ENCODE results near the gene SMO.

SMO gene

DNA sequence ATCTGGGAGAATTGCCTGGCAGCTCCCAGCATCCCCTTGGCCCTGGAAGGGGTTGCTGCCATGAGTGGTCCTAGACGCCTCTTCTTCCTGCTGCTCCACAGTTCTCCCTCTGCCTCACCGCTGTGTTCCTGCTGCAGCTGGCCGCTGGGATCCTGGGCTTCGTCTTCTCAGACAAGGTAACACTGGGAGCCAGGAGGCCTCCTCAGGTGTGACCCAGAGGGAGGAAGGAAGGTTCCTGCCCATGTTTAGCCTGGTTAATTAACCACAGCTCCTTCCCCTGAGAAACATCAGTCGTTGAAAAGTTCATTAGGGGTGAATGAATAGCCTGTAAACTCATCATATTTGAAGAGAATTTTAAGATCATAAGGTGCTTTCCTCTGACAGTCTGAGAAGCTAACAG is 25.7 kb upstream of the SMO start:
- no peak for TF ChIP-seq GATA3 (IDR thresholded peaks at IDR 0.05; ENCODE audit: low read depth, low read length)
- no peak for TF ChIP-seq GATA2 (IDR thresholded peaks at IDR 0.05; ENCODE audit: low read depth, low read length)

DNA sequence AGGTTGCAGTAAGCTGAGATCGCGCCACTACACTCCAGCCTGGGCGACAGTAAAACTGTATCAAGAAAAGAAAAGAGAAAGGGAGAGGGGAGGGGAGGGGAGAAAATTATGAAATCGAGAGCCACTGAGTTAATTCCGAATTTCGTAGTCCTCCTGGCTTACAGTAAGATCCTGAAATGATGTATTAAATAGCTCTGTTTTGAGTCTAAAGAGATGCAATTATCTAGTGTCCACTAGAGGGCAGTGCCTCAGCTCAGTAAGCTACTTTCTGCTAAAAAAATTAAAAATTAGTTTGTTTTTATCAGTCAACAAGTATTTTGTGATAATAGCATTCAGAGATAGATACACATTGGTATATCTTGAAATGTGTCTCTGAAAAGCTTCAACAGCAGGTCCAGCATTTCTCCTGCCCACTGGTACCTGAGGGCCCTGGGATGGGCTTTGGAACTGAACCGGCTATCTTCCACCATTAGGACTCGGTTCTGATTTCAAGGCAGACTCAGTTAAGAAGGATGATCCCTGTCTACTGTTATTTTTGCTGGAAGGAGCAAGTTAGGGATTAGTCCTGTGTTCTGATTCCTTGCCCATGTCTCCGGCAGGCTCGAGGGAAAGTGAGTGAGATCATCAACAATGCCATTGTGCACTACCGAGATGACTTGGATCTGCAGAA is 24.4 kb upstream of the SMO start:
- TF ChIP-seq GATA2 (IDR thresholded peaks at IDR 0.05; ENCODE audit: low read depth, low read length) (no peak), GATA3 (IDR thresholded peaks at IDR 0.05; ENCODE audit: low read depth, low read length) (no peak)

DNA sequence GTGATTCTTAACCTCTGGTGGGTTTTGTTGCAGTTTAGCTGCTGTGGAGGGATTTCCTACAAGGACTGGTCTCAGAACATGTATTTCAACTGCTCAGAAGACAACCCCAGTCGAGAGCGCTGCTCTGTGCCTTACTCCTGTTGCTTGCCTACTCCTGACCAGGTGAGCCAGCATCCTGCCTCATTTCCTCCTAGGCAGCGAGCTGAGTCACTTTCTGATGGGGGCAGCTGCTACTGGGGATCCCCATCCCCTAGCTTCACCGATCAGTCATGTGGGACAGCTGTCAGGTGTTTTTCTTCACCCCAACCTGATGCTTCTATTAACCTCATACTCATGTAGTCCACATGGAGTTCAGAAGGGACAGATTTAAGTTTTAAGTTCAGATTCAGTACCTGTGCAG is 21.7 kb upstream of the SMO start:
- TF ChIP-seq GATA2 (IDR thresholded peaks at IDR 0.05; ENCODE audit: low read depth, low read length) (no peak), GATA3 (IDR thresholded peaks at IDR 0.05; ENCODE audit: low read depth, low read length) (no peak)

DNA sequence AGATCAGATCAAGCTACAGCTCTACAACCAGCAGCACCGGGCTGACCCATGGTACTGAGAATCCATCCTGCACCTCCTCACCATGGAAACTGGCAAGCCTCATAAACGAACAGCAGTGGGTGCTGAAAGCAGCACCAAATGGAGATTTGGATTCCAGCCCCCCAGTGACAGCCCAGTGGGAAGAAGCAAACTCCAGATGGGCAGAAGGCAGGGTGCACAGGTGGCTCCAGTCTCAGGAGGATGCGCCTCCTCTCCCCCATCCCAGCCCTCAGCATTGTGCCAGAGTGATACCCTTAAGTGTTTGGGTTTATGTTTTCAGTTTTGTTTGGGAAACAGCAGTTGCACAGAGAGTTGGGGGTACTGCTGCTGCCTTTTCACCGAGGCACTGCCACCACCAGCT is 20.6 kb upstream of the SMO start:
- no peak for TF ChIP-seq GATA2 (IDR thresholded peaks at IDR 0.05; ENCODE audit: low read depth, low read length)
- TF ChIP-seq GATA3 (IDR thresholded peaks at IDR 0.05; ENCODE audit: low read depth, low read length): no peak

DNA sequence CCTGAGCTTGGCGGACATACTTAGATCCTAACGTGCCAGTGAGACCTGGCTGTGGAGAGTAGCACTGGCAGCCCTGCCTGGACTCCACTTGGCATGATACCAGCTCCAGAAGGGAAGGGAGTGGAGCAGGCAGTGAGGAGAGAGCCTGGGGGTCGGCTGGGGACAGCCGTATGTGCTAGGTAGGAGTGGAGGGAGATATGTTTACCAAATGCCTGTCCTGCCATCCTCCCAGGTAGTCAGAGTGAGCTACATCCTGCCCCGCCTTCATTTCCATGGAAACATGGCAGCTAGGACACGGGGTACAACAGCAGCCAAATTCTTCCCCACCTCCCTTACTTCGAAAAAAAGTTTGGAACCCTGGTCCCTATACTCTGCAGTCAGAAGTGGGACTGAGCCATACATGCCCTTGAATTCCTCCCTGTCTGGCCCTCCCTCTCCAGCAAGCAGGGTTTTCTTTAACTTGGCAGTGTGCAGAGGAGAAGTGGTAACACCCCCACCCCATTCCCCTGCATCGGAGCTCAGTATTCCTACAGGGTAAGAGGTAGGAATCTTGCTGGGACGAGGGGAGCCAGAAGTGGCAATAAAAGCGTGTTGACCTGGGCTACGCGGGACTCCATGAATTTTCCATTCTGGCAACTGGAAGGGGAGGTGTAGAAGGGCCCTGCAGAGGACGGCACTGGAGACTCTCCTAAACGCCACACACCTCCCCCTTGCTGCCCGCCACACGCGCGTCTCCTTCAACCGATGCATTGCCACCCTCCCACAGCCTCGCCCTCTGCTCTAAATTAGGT is 20.0 kb upstream of the SMO start:
- TF ChIP-seq GATA3 (IDR thresholded peaks at IDR 0.05; ENCODE audit: low read depth, low read length): no peak
- TF ChIP-seq GATA2 (IDR thresholded peaks at IDR 0.05; ENCODE audit: low read depth, low read length): no peak

DNA sequence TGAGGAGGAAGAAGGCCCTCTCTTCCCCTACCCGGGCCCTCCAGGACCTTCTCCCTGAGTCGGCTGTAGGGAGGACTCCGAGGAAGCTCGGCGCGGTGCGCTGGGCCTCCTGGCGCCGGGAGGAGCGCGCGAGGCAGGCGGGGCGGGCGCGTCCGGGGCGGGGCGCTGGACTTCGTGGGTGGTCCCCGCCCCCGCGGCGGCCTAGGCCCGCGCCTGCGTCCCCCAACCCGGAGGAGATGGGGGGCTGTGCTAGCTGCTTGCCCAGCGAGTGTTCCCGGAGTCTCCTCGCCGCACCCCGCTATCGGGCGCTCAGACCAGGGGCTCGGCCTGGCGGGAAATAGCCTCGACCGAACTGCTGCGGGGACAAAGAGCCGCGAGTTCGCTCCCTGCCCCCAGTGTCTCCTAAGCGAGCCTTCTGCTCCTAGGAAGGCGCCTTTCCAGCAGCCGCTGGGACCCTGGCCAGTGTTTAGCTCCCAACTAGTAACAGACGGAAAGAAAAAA is 19.2 kb upstream of the SMO start:
- no peak for TF ChIP-seq GATA2 (IDR thresholded peaks at IDR 0.05; ENCODE audit: low read depth, low read length)
- TF ChIP-seq GATA3 (IDR thresholded peaks at IDR 0.05; ENCODE audit: low read depth, low read length): no peak

DNA sequence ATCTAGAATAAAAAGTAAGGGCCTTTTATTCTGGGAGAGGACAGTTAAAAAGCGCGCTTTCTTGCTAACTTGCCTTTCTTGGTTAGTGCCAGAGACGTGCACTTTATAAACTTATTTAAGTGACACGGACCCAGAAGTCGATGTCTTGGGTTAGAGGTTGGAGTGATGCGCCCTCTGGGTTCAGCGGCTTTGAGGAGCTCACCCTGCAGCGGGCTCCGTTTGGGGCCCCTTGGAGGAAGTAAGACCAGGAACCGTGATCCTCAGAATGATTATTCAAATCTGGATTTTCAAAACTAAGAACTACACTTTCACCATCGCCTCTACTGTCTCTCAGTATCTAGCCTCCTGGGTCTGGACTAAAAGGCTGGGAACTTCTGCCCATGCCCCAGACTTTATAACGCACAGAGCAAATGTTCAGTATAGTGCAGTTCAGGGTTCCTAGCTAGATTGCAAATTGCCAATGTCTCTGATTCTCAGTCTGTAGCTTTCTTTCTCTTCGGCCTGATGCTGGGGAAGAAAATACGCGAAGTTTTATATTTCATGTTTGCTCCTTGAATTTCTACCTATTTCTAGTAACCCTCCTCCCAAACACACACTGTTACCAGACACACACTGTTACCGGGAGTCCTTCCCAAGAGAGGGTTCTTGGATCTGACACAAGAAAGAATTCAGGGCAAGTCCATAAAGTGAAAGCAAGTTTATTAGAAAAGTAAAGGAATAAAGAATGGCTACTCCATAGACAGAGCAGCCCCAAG is 18.6 kb upstream of the SMO start:
- TF ChIP-seq GATA2 (IDR thresholded peaks at IDR 0.05; ENCODE audit: low read depth, low read length) (no peak), GATA3 (IDR thresholded peaks at IDR 0.05; ENCODE audit: low read depth, low read length) (no peak)

DNA sequence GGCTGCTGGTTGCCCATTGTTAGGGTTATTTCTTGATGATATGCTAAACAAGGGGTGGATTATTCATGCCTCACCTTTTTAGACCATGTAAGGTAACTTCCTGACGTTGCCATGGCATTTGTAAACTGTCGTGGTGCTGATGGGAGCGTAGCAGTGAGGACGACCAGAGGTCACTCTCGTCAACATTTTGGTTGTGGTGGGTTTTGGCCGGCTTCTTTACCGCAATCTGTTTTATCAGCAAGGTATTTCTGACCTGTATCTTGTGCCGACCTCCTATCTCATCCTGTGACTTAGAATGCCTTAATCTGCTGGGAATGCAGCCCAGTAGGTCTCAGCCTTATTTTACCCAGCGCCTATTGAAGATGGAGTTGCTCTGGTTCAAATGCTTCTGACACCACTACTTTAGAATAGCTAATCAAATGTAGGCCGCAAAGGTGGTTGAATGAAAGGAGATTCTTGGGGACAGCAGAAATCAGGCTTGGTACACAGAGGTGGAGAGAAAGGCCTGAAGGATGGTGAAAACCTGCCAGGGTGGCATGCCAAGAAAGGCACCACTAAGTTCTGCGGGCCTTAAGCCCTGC is 17.9 kb upstream of the SMO start:
- TF ChIP-seq GATA2 (IDR thresholded peaks at IDR 0.05; ENCODE audit: low read depth, low read length) (no peak), GATA3 (IDR thresholded peaks at IDR 0.05; ENCODE audit: low read depth, low read length) (no peak)

DNA sequence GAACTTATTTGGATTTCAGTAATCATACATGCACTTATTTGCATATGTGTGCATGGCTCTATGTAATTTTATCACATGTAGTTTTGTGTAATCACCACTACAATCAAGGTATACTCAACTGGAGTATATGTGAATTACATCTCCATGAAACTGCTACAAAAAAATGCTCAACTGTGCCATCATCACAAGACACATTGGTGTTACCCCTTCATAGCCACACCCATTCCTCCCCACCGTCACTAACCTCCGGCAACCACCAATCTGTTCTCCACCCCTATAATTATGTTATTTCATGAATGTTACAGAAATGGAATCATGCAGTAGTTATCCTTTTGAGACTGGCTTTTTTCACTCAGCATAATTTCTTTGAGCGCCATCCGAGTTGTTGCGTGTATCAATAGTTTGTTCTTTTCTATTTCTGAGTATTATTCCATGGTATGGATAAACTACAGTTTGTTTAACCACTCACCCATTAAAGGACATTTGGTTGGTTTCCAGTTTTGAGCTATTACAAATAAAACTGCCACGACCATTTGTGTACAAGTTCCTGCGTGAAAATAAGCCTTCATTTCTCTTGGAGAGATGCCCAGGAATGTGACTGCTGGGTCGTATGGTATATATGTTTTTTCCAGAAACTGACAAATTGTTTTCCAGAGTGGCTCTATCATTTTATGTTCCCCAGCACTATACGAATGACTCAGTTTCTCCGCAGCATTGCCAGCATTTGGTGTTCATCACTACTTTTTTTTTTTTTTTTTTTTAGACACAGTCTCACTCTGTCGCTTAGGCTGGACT is 11.3 kb upstream of the SMO start:
- TF ChIP-seq GATA3 (IDR thresholded peaks at IDR 0.05; ENCODE audit: low read depth, low read length): no peak
- no peak for TF ChIP-seq GATA2 (IDR thresholded peaks at IDR 0.05; ENCODE audit: low read depth, low read length)

DNA sequence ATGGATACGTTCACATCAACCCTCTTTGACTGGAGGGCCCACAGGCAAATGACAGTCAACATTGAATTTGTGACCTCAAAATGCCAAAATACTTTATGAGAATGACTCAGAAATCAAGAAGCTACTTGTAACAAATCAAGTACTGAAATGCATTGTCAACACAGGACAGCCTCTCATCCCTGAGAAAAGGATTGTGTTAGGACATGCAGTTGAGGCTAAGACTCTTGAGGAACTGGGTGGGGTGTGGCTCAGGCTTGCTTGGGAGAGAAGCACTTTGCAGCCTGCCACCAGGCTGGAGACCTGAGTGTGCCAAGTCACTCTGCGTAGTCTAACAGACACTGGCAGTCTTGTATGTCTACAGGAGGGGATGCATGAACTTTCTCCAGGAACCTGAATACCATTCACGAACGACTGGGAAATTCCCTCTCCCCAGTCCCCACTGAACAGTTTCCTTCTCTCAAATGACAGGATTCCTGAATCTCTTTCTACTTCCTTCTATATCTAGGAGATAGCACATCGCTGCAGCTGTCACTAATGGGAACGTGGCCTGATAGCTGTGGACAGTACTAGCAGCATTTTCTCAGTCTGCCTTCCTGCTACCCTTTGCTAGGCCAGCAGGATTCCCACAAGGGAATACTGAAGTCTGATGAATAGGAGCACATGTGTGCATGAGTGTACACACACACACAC is 3.3 kb upstream of the SMO start:
- TF ChIP-seq GATA3 (IDR thresholded peaks at IDR 0.05; ENCODE audit: low read depth, low read length) (no peak), GATA2 (IDR thresholded peaks at IDR 0.05; ENCODE audit: low read depth, low read length) (no peak)

DNA sequence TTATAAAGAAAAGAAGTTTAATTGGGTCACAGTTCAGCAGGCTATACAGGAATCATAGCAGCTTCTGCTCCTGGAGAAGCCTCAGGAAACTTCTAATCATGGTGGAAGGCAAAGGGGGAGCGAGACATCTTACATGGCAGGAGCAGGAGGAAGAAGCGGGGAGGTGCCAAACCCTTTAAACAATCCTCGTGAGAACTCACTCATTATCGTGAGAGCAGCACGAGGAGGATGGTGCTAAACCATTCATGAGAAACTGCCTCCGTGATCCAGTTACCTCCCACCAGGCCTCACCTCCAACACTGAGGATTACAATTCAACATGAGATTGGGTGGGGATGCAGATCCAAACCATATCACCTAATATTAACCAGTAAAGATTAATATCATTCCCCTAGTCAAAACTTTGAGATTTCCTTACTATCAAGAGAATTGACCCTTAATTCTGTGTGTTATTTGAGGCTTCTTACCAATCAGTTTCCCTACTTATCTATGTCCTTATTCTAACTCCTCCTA is 1.6 kb upstream of the SMO start:
- TF ChIP-seq GATA3 (IDR thresholded peaks at IDR 0.05; ENCODE audit: low read depth, low read length) (no peak), GATA2 (IDR thresholded peaks at IDR 0.05; ENCODE audit: low read depth, low read length) (no peak)

DNA sequence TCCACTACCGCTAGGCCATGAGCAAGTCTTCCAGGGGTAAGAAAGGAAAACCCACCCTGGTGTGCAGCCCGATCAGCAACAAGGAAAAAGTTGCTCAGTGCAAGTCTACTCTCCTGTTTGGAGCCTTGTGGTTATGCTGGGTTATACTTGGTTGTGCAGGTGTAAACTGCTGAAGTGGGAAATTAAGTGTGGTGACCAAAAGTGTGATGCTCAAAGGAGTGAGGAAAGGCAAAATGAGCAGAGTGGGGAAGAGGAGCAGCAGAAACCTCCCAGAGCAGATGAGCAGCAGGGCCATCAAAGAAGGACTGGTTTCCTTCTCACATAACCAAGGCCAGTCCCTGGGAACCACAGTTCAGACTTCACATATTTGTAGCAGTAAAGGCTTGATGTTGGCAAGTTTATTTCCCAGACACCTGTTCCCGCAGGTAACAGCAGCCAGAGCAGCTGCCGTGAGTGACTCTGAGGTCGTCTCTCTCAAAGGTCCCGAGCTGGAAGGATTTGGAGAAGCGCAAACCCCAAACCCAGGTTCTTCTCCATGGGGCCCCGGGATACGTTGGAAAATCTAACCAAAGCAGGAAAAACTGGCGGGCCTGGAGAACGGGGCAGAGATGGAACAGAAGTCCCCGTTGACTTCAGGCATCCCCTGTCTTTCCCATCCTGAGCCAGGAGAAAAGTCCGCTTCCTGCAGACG is 607 bp upstream of the SMO start:
- no peak for TF ChIP-seq GATA3 (IDR thresholded peaks at IDR 0.05; ENCODE audit: low read depth, low read length)
- TF ChIP-seq GATA2 (IDR thresholded peaks at IDR 0.05; ENCODE audit: low read depth, low read length): no peak
